ENCODE data around the gene TMEM150A. TPM values are rescaled to one million over a fixed set of nuclear protein-coding genes. Genes with fewer than 3 reads are reported as not detected.

Gene TMEM150A
- total RNA-seq, 1 donor from 2014 or later: 10.8 TPM

GRCh38 chr2:85551698-85552678 lies 50.5 kb downstream of the TMEM150A start:
- peak; percentile 67 for ATAC-seq
- intact Hi-C loops (cut with DNase I): loop anchor here (1.0 kb wide), 1 partner anchor 132 kb away; no protein-coding TSS in a partner anchor
- DNase-seq (ENCODE audit: missing footprints): peak; percentile 76

GRCh38 chr2:85550486-85550885 lies 52.0 kb downstream of the TMEM150A start:
- DNase-seq (ENCODE audit: missing footprints): no peak
- no peak for ATAC-seq
- intact Hi-C loops (cut with DNase I): no loop called here

- ATAC-seq (no peak), DNase-seq (ENCODE audit: missing footprints) (no peak)
- intact Hi-C loops (cut with DNase I): no loop called here
Observed at GRCh38 chr2:85549826-85550225, 52.7 kb downstream of the TMEM150A start.

- intact Hi-C loops (cut with DNase I): no loop called here
- no peak for DNase-seq (ENCODE audit: missing footprints)
- ATAC-seq: no peak
Observed at GRCh38 chr2:85549095-85549494, 53.4 kb downstream of the TMEM150A start.

- DNase-seq (ENCODE audit: missing footprints) (no peak), ATAC-seq (no peak)
- intact Hi-C loops (cut with DNase I): no loop called here
Observed at GRCh38 chr2:85548608-85548900, 53.9 kb downstream of the TMEM150A start.

Other genes with a start within 250 kb of the TMEM150A start
- 44.8 TPM for gene RETSAT, start 248.2 kb downstream of the TMEM150A start, total RNA-seq
- 10.2 TPM for gene ELMOD3, start 247.9 kb downstream of the TMEM150A start, total RNA-seq
- gene CAPG, start 192.3 kb downstream of the TMEM150A start, total RNA-seq: 5.2 TPM
- not detected for gene SH2D6, start 184.0 kb downstream of the TMEM150A start, total RNA-seq
- gene MAT2A, start 63.5 kb downstream of the TMEM150A start, total RNA-seq: 118 TPM
- gene GGCX, start 41.2 kb downstream of the TMEM150A start, total RNA-seq: 26.9 TPM
- gene VAMP8, start 25.1 kb downstream of the TMEM150A start, total RNA-seq: 26.1 TPM
- 62.1 TPM for gene VAMP5, start 18.3 kb downstream of the TMEM150A start, total RNA-seq
- 87.8 TPM for gene RNF181, start 7.0 kb downstream of the TMEM150A start, total RNA-seq
- 26.4 TPM for gene C2orf68, start 9.4 kb upstream of the TMEM150A start, total RNA-seq
- gene USP39, start 13.5 kb upstream of the TMEM150A start, total RNA-seq: 30.8 TPM
- 0.19 TPM for gene SFTPB, start 65.5 kb upstream of the TMEM150A start, total RNA-seq
- 3.4 TPM for gene GNLY, start 91.7 kb upstream of the TMEM150A start, total RNA-seq
- gene ATOH8, start 151.3 kb upstream of the TMEM150A start, total RNA-seq: 29.1 TPM